CD14-positive monocyte (primary cell): ENCODE measurements around the gene PRKN. TPM values are rescaled to one million over a fixed set of nuclear protein-coding genes. Genes with fewer than 3 reads are reported as not detected.

ENCODE experiments used
- DNase-seq, 3 donors: peaks; one replicate each; pipeline ENCODE4 v3.0.0-alpha.2; 2011 to 2022
- H2AFZ ChIP-seq: 2 replicates; pipeline ENCODE4 v1.6.0; 2012; ENCODE audit warnings: mild to moderate bottlenecking, low read depth, low read length, inconsistent platforms; ENCODE audit not compliant: insufficient read depth, poor library complexity, severe bottlenecking
- H3K27ac ChIP-seq, 2 donors: 1 replicate in 1 of 2; 2 replicates in 1 of 2; pipeline ENCODE4 v1.5.1; 2012 to 2013; ENCODE audit warnings: low read length in 2 of 2, control low read depth in 1 of 2, inconsistent platforms in 1 of 2, low read depth in 1 of 2, mild to moderate bottlenecking in 1 of 2
- H3K27me3 ChIP-seq, 2 donors: one replicate each; pipeline versions ENCODE4 v1.6.0 to v1.6.1; 2011 to 2013; ENCODE audit warnings: low read length in 2 of 2; ENCODE audit not compliant: control insufficient read depth in 2 of 2, insufficient read depth in 2 of 2
- H3K36me3 ChIP-seq, 2 donors: replicated peaks in 1 of 2; 1 replicate in 1 of 2; 2 replicates in 1 of 2; pipeline versions ENCODE4 v1.5.1 to v1.6.1; 2012 to 2013; ENCODE audit warnings: low read length in 2 of 2, control low read depth in 1 of 2, inconsistent platforms in 1 of 2, mild to moderate bottlenecking in 1 of 2; ENCODE audit not compliant: insufficient read depth in 2 of 2, control insufficient read depth in 1 of 2
- H3K4me1 ChIP-seq, 2 donors: 1 replicate in 1 of 2; 2 replicates in 1 of 2; pipeline versions ENCODE4 v1.5.1 to v1.6.1; 2012 to 2013; ENCODE audit warnings: low read length in 2 of 2, control low read depth in 1 of 2, inconsistent platforms in 1 of 2, mild to moderate bottlenecking in 1 of 2, moderate library complexity in 1 of 2; ENCODE audit not compliant: insufficient read depth in 2 of 2, control insufficient read depth in 1 of 2
- H3K4me2 ChIP-seq: replicated peaks from 2 replicates; pipeline ENCODE3; 2012; ENCODE audit warnings: low read length, moderate library complexity, mild to moderate bottlenecking; ENCODE audit not compliant: poor library complexity, severe bottlenecking; ENCODE audit errors: extremely low read depth
- H3K4me3 ChIP-seq, 3 experiments: fragments of 200-600 bp in 1 of 3; sonication (generic) in 1 of 3; replicated peaks in 1 of 3; 1 replicate in 2 of 3; 2 replicates in 1 of 3; pipeline ENCODE4 v1.5.1; 2011 to 2013; ENCODE audit warnings: low read length in 3 of 3, mild to moderate bottlenecking in 3 of 3, control low read depth in 2 of 3, low read depth in 2 of 3, inconsistent platforms in 1 of 3, moderate library complexity in 1 of 3
- H3K79me2 ChIP-seq: 2 replicates; pipeline ENCODE4 v1.6.0; 2012; ENCODE audit warnings: mild to moderate bottlenecking, control low read depth, inconsistent platforms, low read length, moderate library complexity; ENCODE audit not compliant: insufficient read depth
- H3K9ac ChIP-seq: 2 replicates; pipeline ENCODE4 v1.6.0; 2017; ENCODE audit warnings: low read length, mild to moderate bottlenecking; ENCODE audit not compliant: insufficient read depth, poor library complexity, severe bottlenecking
- H3K9me3 ChIP-seq, 2 donors: replicated peaks in 1 of 2; 1 replicate in 1 of 2; 2 replicates in 1 of 2; pipeline versions ENCODE4 v1.5.1 to v1.6.1; 2012 to 2013; ENCODE audit warnings: low read length in 2 of 2, control low read depth in 1 of 2; ENCODE audit not compliant: control insufficient read depth in 1 of 2, insufficient read depth in 1 of 2
- H4K20me1 ChIP-seq: 2 replicates; pipeline ENCODE4 v1.6.0; 2012; ENCODE audit warnings: mild to moderate bottlenecking, low read length, control low read depth, moderate library complexity; ENCODE audit not compliant: insufficient read depth
- H3K27ac Mint-ChIP-seq, 7 donors: one replicate each; pipeline ENCODE4 v1.8.0; 2020; ENCODE audit warnings: mild to moderate bottlenecking in 7 of 7, mixed read lengths in 7 of 7, moderate library complexity in 6 of 7, inconsistent platforms in 2 of 7
- H3K27me3 Mint-ChIP-seq, 3 donors: one replicate each; pipeline ENCODE4 v1.8.0; 2021 to 2022; ENCODE audit warnings: low read depth in 3 of 3, mild to moderate bottlenecking in 3 of 3, mixed read lengths in 3 of 3, moderate library complexity in 3 of 3, inconsistent platforms in 1 of 3
- H3K36me3 Mint-ChIP-seq, 2 donors: one replicate each; pipeline ENCODE4 v1.8.0; 2020; ENCODE audit warnings: mixed read lengths in 2 of 2, inconsistent platforms in 1 of 2, mild to moderate bottlenecking in 1 of 2
- H3K4me1 Mint-ChIP-seq: one replicate; pipeline ENCODE4 v1.8.0; 2020; ENCODE audit warnings: mild to moderate bottlenecking, mixed read lengths
- H3K4me3 Mint-ChIP-seq, 2 donors: one replicate each; pipeline ENCODE4 v1.8.0; 2020; ENCODE audit warnings: mild to moderate bottlenecking in 2 of 2, mixed read lengths in 2 of 2, moderate library complexity in 1 of 2
- H3K9me3 Mint-ChIP-seq, 7 donors: one replicate each; pipeline ENCODE4 v1.8.0; 2020 to 2022; ENCODE audit warnings: mixed read lengths in 7 of 7, mild to moderate bottlenecking in 6 of 7, moderate library complexity in 6 of 7, inconsistent platforms in 2 of 7
- CTCF ChIP-seq: fragments of 200-600 bp; IDR thresholded peaks from one replicate; pipeline ENCODE4 v1.8.0; 2022; ENCODE audit warnings: antibody characterized with exemption, mild to moderate bottlenecking
- WGBS: methylation state at CpG from one replicate; pipeline ENCODE4 v1.1.5; 2013; ENCODE audit warnings: missing lambda C conversion rate; ENCODE audit not compliant: insufficient coverage; 5-methylcytosine and 5-hydroxymethylcytosine counted together
- intact Hi-C, 2 donors: fragments of 100-400 bp; cut with micrococcal nuclease; formaldehyde crosslinking; loops; one replicate each; pipeline versions ENCODE4 v1.15.0 to v1.15.1; 2023
- polyA plus RNA-seq, 3 donors: library from polyadenylated mRNA; depleted of rRNA in 1 of 3; unstranded in 2 of 3; stranded (reverse) in 1 of 3; fragments of 300-500 nt in 2 of 3; fragments of >200 nt in 1 of 3; fragmentation: Illumina TruSeq in 2 of 3; gene quantifications; 1 replicate in 2 of 3; 2 replicates in 1 of 3; pipeline ENCODE4 v1.2.3, GENCODE V29; 2012 to 2021

Gene PRKN
- polyA plus RNA-seq, 3 donors: 0.19 to 0.21 TPM; not detected in 1

- Histone ChIP-seq H4K20me1 (no peaks in the 10 kb centered on the region), H3K4me2 (no peak overlapping the region), H3K9me3 (no peaks in the 10 kb centered on the region), H3K36me3 (no peaks in the 10 kb centered on the region), H3K27ac (no peak overlapping the region), H3K27me3 (no peaks in the 10 kb centered on the region), H3K4me1 (no peaks in the 10 kb centered on the region), H2AFZ (no peak overlapping the region), H3K4me3 (no peak overlapping the region), H3K79me2 (no peaks in the 10 kb centered on the region), H3K9ac (no peak overlapping the region)
- TF ChIP-seq CTCF: no peak
- no peaks in the 10 kb centered on the region for H3K27me3 Mint-ChIP-seq
- no peak overlapping the region for H3K4me3 Mint-ChIP-seq
- intact Hi-C loops: no loop called here
- H3K4me1 Mint-ChIP-seq: no peaks in the 10 kb centered on the region
- no peaks in the 10 kb centered on the region for H3K9me3 Mint-ChIP-seq
- DNase-seq: no peak
- H3K27ac Mint-ChIP-seq: no peak overlapping the region
- no peaks in the 10 kb centered on the region for H3K36me3 Mint-ChIP-seq
- WGBS: 100% methylated on average over 1 of the region's 2 CpGs
Measured at GRCh38 chr6:161696801-161697200, 1030.8 kb downstream of the PRKN start.

- H4K20me1 ChIP-seq: no peaks in the 10 kb centered on the region
- H3K4me2 ChIP-seq: no peak overlapping the region
- H3K27me3 ChIP-seq: no peaks in the 10 kb centered on the region
- Mint-ChIP-seq H3K9me3 (peaks cover 0 to 6% (median 0%) of the 10 kb centered on the region in 7 donors), H3K27ac (no peak overlapping the region), H3K4me1 (no peaks in the 10 kb centered on the region), H3K36me3 (no peaks in the 10 kb centered on the region), H3K4me3 (no peak overlapping the region), H3K27me3 (no peaks in the 10 kb centered on the region)
- no peak overlapping the region for H3K27ac ChIP-seq
- intact Hi-C loops: no loop called here
- DNase-seq: no peak
- no peaks in the 10 kb centered on the region for H3K36me3 ChIP-seq
- H3K9me3 ChIP-seq: no peaks in the 10 kb centered on the region
- no peak overlapping the region for H3K9ac ChIP-seq
- H3K4me3 ChIP-seq: no peak overlapping the region
- no peaks in the 10 kb centered on the region for H3K4me1 ChIP-seq
- H2AFZ ChIP-seq: no peak overlapping the region
- TF ChIP-seq CTCF: no peak
- H3K79me2 ChIP-seq: no peaks in the 10 kb centered on the region
- WGBS: 68% methylated on average over 2 of the region's 3 CpGs
Measured at GRCh38 chr6:161694995-161695394, 1032.6 kb downstream of the PRKN start.
